ENCODE results near the gene MRPS5. TPM values are rescaled to one million over a fixed set of nuclear protein-coding genes. Genes with fewer than 3 reads are reported as not detected.

The MRPS5 gene
- total RNA-seq, 4 donors from 2014 or later, result 53.4 to 106 (median 68.7) TPM

DNA sequence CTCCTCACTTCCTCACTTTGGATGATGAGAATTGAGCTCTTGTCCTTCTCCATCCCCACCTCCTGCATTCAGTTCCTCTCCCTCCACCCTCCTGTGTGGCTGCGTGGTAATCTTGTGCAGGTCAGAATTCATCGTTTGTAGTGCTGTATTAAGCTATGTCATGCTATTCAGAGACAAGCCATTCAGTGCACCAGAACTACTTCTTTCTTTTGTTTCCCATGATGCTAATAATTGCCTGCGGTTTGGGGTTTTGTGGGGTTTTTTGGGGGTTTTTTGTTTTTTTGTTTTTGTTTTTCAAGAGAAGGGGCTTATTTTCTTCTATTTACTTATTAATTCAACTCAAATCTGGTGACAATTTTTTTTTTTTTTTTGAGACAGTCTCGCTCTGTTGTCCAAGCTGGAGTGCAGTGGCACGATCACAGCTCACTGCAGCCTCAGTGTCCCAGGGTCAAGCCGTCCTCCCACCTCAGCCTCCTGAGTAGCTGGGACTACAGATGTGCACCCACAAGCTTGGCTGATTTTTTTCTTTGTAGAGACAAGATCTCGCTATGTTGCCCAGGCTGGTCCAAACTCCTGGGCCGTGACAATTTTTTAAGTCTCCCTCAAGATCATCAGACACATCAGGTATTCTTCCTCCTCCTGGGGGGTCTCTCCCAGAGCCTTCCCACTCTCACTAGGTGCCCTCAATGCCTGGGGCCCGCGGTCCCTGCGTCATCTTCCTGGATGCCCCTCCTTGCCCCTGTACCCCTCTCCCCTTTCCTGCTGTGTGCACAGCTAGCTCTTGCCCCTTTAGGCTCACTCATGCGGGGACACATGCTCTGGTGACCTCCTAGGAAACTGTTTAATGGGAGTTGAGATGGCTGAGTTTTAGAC, 58.3 kb downstream of the MRPS5 start:
- in situ Hi-C loops (cut with MboI; ENCODE audit: low sequenced_read_pairs in 4 of 4), result no loop called here
- Histone ChIP-seq H3K4me3 (no peak overlapping the region), H3K27me3 (peaks cover 0 to 3% (median 2%) of the 10 kb centered on the region in 3 donors), H3K27ac (no peak overlapping the region), H3K4me1 (no peaks in the 10 kb centered on the region), H3K36me3 (no peaks in the 10 kb centered on the region), H3K9me3 (no peaks in the 10 kb centered on the region)
- intact Hi-C loops (cut with DNase I; ENCODE audit: low total_unique reads), result no loop called here
- no peak for ATAC-seq
- DNase-seq, result no peak
- TF ChIP-seq, protein P1, sequence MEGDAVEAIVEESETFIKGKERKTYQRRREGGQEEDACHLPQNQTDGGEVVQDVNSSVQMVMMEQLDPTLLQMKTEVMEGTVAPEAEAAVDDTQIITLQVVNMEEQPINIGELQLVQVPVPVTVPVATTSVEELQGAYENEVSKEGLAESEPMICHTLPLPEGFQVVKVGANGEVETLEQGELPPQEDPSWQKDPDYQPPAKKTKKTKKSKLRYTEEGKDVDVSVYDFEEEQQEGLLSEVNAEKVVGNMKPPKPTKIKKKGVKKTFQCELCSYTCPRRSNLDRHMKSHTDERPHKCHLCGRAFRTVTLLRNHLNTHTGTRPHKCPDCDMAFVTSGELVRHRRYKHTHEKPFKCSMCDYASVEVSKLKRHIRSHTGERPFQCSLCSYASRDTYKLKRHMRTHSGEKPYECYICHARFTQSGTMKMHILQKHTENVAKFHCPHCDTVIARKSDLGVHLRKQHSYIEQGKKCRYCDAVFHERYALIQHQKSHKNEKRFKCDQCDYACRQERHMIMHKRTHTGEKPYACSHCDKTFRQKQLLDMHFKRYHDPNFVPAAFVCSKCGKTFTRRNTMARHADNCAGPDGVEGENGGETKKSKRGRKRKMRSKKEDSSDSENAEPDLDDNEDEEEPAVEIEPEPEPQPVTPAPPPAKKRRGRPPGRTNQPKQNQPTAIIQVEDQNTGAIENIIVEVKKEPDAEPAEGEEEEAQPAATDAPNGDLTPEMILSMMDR (IDR thresholded peaks at IDR 0.05 in 4 of 5, conservative IDR thresholded peaks at IDR 0.05 in 1 of 5), result no peak
- no peak for TF ChIP-seq POLR2A (IDR thresholded peaks at IDR 0.05)

DNA sequence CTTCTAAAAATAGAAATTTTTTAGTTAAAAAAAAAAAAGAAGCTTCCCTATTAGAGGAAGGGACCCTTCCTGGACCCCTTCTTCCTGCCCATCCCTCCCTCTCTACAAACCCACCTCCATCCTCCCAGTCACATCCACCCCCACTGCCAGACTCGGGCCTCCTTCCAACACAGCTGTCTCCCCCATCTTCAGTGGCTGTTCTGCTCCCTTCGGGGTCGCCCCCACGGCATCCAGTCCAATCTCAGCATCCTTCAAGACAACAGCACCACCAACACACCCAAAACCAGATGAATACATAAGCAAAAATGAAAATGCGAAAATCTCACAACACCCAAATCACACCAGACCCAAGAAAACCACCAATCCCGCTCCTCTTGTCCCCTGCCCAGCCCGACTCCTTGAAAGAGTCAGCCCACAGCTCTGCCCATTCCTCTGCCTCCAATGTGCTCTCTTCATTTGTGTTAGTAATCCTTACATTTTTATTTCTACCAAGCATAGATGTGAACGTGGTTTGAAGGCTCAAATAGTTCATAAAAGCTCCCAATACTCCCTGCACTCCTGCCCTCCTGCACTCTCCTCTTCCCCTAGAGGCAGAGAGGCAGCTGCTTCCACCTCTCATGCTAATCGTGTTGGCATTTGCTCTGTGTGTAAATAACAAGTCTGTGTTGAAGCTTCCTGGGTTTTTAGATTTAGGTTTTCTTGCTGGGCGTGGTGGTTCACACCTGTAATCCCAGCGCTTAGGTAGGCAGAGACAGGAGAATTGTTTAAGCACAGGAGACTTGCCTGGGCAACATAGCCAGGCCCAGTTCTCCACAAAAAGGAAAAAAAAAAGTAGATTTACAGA, 59.1 kb downstream of the MRPS5 start:
- in situ Hi-C loops (cut with MboI; ENCODE audit: low sequenced_read_pairs in 4 of 4), result no loop called here
- Histone ChIP-seq H3K27ac (no peak overlapping the region), H3K4me1 (no peaks in the 10 kb centered on the region), H3K4me3 (no peak overlapping the region), H3K36me3 (no peaks in the 10 kb centered on the region), H3K9me3 (no peaks in the 10 kb centered on the region), H3K27me3 (peaks cover 0 to 3% (median 2%) of the 10 kb centered on the region in 3 donors)
- no peak for TF ChIP-seq POLR2A (IDR thresholded peaks at IDR 0.05)
- TF ChIP-seq, protein P1 (IDR thresholded peaks at IDR 0.05 in 4 of 5, conservative IDR thresholded peaks at IDR 0.05 in 1 of 5), result no peak
- DNase-seq (no peak), ATAC-seq (no peak)
- intact Hi-C loops (cut with DNase I; ENCODE audit: low total_unique reads), result no loop called here

DNA sequence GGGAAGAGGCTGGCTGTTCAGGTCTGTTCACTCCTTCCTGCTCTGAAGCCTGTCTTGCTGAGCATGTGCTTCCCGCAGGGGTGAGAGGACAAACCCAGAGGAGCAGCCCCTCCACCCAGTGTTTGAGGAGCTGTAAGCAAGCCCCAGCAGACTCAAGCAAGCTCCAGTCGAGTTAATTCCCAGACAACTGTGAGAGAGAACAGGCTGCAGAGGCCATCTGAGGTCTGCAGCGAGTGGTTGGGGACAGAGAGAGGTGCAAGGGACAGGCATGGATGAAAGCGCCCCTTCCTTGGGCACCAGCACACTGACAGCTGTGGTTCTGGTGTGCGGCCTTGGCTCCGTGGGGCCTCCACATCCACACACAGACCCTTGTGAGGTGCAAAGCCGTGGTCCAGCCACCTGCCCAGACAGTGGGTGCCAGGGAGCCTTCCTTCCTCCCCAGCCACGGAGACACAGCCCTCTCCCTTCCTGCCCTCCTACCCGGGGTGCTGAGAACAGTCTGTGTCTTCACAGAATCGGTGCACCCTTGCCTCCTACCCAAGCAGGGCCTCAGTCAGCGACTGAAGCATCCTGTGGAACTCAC, 59.9 kb downstream of the MRPS5 start:
- Histone ChIP-seq H3K36me3 (no peaks in the 10 kb centered on the region), H3K4me1 (no peaks in the 10 kb centered on the region), H3K27ac (no peak overlapping the region), H3K4me3 (no peak overlapping the region), H3K27me3 (peaks cover 0 to 3% (median 2%) of the 10 kb centered on the region in 3 donors), H3K9me3 (no peaks in the 10 kb centered on the region)
- no peak for TF ChIP-seq POLR2A (IDR thresholded peaks at IDR 0.05)
- TF ChIP-seq, protein P1 (IDR thresholded peaks at IDR 0.05 in 4 of 5, conservative IDR thresholded peaks at IDR 0.05 in 1 of 5), result no peak
- in situ Hi-C loops (cut with MboI; ENCODE audit: low sequenced_read_pairs in 4 of 4) (no loop called here), intact Hi-C loops (cut with DNase I; ENCODE audit: low total_unique reads) (no loop called here)
- no peak for ATAC-seq
- no peak for DNase-seq

DNA sequence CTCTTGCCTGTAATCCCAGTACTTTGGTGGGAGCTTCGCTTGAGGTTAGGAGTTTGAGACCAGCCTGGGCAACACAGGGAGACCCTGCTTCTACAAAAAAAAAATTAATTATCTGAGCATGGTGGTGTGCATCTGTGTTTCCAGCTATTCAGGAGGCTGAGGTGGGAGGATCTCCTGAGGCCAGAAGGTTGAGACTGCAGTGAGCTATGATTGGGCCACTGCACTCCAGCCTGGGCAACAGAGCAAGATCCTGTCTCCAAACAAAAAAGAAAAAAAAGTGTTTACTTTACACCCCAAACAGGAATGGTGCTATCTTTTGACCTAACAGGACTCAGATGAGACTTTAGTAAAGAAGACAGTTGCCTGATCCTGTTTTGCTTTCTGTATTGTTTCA, 60.5 kb downstream of the MRPS5 start:
- no peak for TF ChIP-seq POLR2A (IDR thresholded peaks at IDR 0.05)
- TF ChIP-seq, protein P1 (IDR thresholded peaks at IDR 0.05 in 4 of 5, conservative IDR thresholded peaks at IDR 0.05 in 1 of 5), result no peak
- intact Hi-C loops (cut with DNase I; ENCODE audit: low total_unique reads) (no loop called here), in situ Hi-C loops (cut with MboI; ENCODE audit: low sequenced_read_pairs in 4 of 4) (no loop called here)
- Histone ChIP-seq H3K4me1 (no peaks in the 10 kb centered on the region), H3K9me3 (no peaks in the 10 kb centered on the region), H3K36me3 (no peaks in the 10 kb centered on the region), H3K4me3 (no peak overlapping the region), H3K27me3 (peaks cover 0 to 3% (median 2%) of the 10 kb centered on the region in 3 donors), H3K27ac (no peak overlapping the region)
- no peak for DNase-seq
- no peak for ATAC-seq

All from gastrocnemius medialis (tissue), 4 donors.